Smooth muscle cell of the brain vasculature (primary cell): ENCODE results near the gene CREM.
"Not testable (repeated sequence)": the region's sequence is repeated elsewhere in the genome, so short reads cannot be mapped to it uniquely, and the experiment has no call there.

Source experiments
- DNase-seq: peaks from one replicate; pipeline ENCODE4 v3.0.0-alpha.2; 2012; ENCODE audit warnings: low read depth, low spot score

The CREM gene

GRCh38 chr10:35126530-35127288, at the start of gene CREM:
Gene CREM (plus strand): TSS chr10:35126846. CDS start chr10:35137836, 10,990 bp downstream.
- peak; percentile 88 for DNase-seq

- DNase-seq: no peak
These were observed 47.4 kb upstream of the CREM start for GRCh38 chr10:35079265-35079664.

GRCh38 chr10:35079763-35080162, 46.9 kb upstream of the CREM start:
- DNase-seq: no peak

- DNase-seq: not testable (repeated sequence)
These were observed 46.4 kb upstream of the CREM start for GRCh38 chr10:35080261-35080660.

GRCh38 chr10:35083242-35083641, 43.4 kb upstream of the CREM start:
- DNase-seq: no peak

- no peak for DNase-seq
These were observed 37.0 kb upstream of the CREM start for GRCh38 chr10:35089611-35090161.

- peak; percentile 93 for DNase-seq
These were observed 36.3 kb upstream of the CREM start, which contains the start of gene CUL2 for GRCh38 chr10:35090162-35090954. Gene CUL2 (minus strand): TSS chr10:35090341. CDS start chr10:35071317, 19,024 bp downstream.

- DNase-seq: no peak
These were observed 34.5 kb upstream of the CREM start for GRCh38 chr10:35091994-35092790.

- no peak for DNase-seq
These were observed 33.8 kb upstream of the CREM start for GRCh38 chr10:35092851-35093250.

GRCh38 chr10:35096312-35096711, 30.3 kb upstream of the CREM start:
- DNase-seq: no peak

- DNase-seq: no peak
These were observed 29.1 kb upstream of the CREM start for GRCh38 chr10:35097510-35097909.

- no peak for DNase-seq
These were observed 22.8 kb upstream of the CREM start for GRCh38 chr10:35103882-35104281.

- DNase-seq: no peak
These were observed 14.1 kb upstream of the CREM start for GRCh38 chr10:35112571-35112970.

GRCh38 chr10:35119378-35119777, 7.3 kb upstream of the CREM start:
- no peak for DNase-seq

- no peak for DNase-seq
These were observed 2.1 kb upstream of the CREM start for GRCh38 chr10:35124540-35124939.

GRCh38 chr10:35126062-35126529, 550 bp upstream of the CREM start:
- no peak for DNase-seq

GRCh38 chr10:35127289-35127891, 744 bp downstream of the CREM start:
- peak; percentile 20 for DNase-seq

GRCh38 chr10:35129185-35129674, 2.6 kb downstream of the CREM start:
- no peak for DNase-seq

- no peak for DNase-seq
These were observed 4.0 kb downstream of the CREM start for GRCh38 chr10:35130663-35131062.

GRCh38 chr10:35132727-35133126, 6.1 kb downstream of the CREM start:
- no peak for DNase-seq

GRCh38 chr10:35133586-35133985, 6.9 kb downstream of the CREM start:
- DNase-seq: no peak
